ENCODE measurements around the gene BPIFB4. TPM values are rescaled to one million over a fixed set of nuclear protein-coding genes. Genes with fewer than 3 reads are reported as not detected.

Gene BPIFB4
- total and polyA plus RNA-seq, 2 donors: 0.05 to 0.64 TPM

DNA sequence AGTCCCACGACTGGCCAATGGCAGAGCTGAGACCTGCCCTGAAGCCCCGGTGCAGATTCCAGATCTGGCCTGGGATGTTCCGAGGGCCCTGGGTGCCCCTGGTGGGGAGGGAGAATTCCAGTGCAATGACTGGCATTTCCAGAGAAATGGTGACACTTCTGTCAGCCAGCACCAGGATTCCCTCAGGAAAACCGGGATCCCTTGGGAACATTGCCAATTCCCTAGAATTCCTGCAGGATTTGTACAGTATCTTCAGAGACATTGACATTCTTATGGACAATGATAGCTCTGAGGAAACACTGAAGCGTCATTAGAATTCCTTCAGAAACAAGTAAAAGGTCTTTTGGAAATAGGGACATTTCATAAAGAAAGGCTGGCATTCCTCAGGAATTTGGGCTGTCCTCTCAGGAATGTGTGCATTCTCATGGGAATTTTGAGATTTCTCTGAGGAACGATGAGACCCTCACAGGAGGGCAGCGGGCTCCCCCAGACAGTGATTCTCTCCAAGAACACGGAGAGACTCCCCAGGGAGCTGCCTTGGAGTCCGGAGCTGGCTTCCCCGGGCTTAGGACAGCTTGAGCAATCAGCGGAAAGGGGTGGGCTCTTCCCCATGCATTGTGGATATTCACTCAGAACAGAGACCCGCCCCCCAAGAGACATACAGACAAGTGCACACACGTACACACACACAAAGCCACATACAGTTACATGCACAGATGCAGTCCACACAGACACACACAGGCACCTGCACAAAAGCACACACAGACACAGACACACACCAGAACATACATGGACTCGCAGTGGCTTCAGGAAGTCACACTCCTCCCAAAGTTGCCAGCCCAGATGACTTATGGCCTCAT, 53.3 kb downstream of the BPIFB4 start:
- Histone ChIP-seq H3K4me3 (ENCODE audit: low read length in 2 of 2) (no peak overlapping the region), H3K4me1 (ENCODE audit: control insufficient read depth in 2 of 2, insufficient read depth in 2 of 2, low read length in 2 of 2) (no peaks in the 10 kb centered on the region), H3K27me3 (ENCODE audit: control insufficient read depth in 2 of 2, insufficient read depth in 1 of 2, low read length in 1 of 2) (peaks cover 0 to 8% of the 10 kb centered on the region in 2 donors), H3K9me3 (ENCODE audit: control insufficient read depth in 2 of 2, insufficient read depth in 1 of 2, low read length in 1 of 2) (no peaks in the 10 kb centered on the region), H3K36me3 (ENCODE audit: control insufficient read depth in 2 of 2, insufficient read depth in 2 of 2, low read length in 1 of 2) (no peaks in the 10 kb centered on the region), H3K27ac (ENCODE audit: low read depth in 1 of 2, low read length in 1 of 2) (no peak overlapping the region)
- WGBS: 58% methylated on average over 14 of the region's 14 CpGs
- DNase-seq (ENCODE audit: low read depth in 6 of 9, low spot score in 9 of 9): no peak

DNA sequence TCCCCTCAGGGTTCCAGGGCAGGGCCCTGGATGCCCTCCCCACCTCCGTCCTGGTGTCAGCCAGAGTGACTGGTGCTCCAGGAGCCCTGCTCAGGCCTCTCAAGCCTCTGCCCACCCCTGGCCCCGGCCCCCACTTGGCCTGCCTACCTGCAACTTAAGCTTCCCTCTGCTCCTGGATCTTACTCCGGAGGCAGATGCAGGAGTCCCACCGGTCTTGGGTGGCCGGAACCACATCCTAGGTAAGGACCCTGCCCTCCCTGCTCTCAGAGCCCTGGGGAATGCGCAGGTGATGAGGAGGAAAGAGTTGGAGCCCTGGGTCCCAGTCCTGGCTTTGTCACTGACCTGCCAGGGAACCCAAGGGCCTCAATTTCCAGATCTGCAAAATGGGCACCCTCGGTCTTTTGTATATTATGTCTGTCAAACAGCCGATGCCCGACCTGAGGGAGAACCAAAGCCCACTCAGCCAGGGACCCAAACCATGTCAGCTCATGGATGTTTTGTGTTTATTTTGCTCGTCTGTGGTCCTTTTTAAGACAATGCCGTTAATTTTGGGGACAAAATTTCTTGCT, 54.0 kb downstream of the BPIFB4 start:
- no peak overlapping the region for H3K27ac ChIP-seq (ENCODE audit: low read depth in 1 of 2, low read length in 1 of 2)
- no peak for DNase-seq (ENCODE audit: low read depth in 6 of 9, low spot score in 9 of 9)
- H3K9me3 ChIP-seq (ENCODE audit: control insufficient read depth in 2 of 2, insufficient read depth in 1 of 2, low read length in 1 of 2): no peaks in the 10 kb centered on the region
- no peak overlapping the region for H3K4me3 ChIP-seq (ENCODE audit: low read length in 2 of 2)
- H3K36me3 ChIP-seq (ENCODE audit: control insufficient read depth in 2 of 2, insufficient read depth in 2 of 2, low read length in 1 of 2): no peaks in the 10 kb centered on the region
- no peaks in the 10 kb centered on the region for H3K4me1 ChIP-seq (ENCODE audit: control insufficient read depth in 2 of 2, insufficient read depth in 2 of 2, low read length in 2 of 2)
- H3K27me3 ChIP-seq (ENCODE audit: control insufficient read depth in 2 of 2, insufficient read depth in 1 of 2, low read length in 1 of 2): peaks cover 0 to 8% of the 10 kb centered on the region in 2 donors
- 86% methylated on average over 11 of the region's 11 CpGs for WGBS

DNA sequence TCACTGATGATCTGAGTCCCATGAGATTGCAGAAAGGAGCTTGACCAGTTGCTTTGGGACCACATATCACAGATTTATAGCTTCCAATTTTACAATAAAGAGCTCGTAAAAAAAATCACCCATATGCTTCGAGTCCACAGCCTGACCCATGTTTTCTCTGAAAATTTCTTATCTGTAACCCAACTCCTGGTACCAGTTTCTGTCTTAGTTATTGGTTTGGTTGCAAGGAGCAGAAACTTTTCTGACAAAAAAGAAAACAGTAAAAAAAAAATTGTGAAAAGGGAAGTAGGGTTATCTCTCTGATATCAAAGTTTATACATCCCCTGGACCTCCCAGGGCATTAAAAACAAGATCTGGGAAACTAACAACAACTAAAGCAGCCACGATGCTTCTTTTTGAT, 57.8 kb downstream of the BPIFB4 start:
- no peak for DNase-seq (ENCODE audit: low read depth in 6 of 9, low spot score in 9 of 9)
- Histone ChIP-seq H3K9me3 (ENCODE audit: control insufficient read depth in 2 of 2, insufficient read depth in 1 of 2, low read length in 1 of 2) (peaks cover 0 to 3% of the 10 kb centered on the region in 2 donors), H3K27ac (ENCODE audit: low read depth in 1 of 2, low read length in 1 of 2) (no peak overlapping the region), H3K27me3 (ENCODE audit: control insufficient read depth in 2 of 2, insufficient read depth in 1 of 2, low read length in 1 of 2) (peaks cover 0 to 2% of the 10 kb centered on the region in 2 donors), H3K4me1 (ENCODE audit: control insufficient read depth in 2 of 2, insufficient read depth in 2 of 2, low read length in 2 of 2) (no peaks in the 10 kb centered on the region), H3K36me3 (ENCODE audit: control insufficient read depth in 2 of 2, insufficient read depth in 2 of 2, low read length in 1 of 2) (no peaks in the 10 kb centered on the region), H3K4me3 (ENCODE audit: low read length in 2 of 2) (no peak overlapping the region)
- WGBS: 92% methylated on average over 3 of the region's 3 CpGs

DNA sequence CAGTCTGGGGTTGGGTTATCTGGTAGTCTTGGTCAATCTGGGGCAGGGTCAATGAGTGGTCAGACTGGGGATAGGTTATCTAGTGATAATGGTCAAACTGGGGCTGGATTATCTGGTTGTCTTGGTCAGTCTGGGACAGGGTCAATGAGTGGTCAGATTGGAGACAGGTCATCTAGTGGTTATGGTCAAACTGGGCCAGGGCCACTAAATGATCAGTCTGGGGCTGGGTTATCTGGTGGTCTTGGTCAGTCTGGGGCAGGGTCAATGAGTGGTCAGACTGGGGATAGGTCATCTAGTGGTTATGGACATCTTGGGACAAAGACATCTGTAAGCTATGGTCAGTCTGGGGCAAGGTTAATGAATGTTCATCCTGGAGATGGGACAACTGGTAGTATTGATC, 60.0 kb downstream of the BPIFB4 start:
- Histone ChIP-seq H3K27me3 (ENCODE audit: control insufficient read depth in 2 of 2, insufficient read depth in 1 of 2, low read length in 1 of 2) (no peaks in the 10 kb centered on the region), H3K4me1 (ENCODE audit: control insufficient read depth in 2 of 2, insufficient read depth in 2 of 2, low read length in 2 of 2) (no peaks in the 10 kb centered on the region), H3K4me3 (ENCODE audit: low read length in 2 of 2) (no peak overlapping the region), H3K36me3 (ENCODE audit: control insufficient read depth in 2 of 2, insufficient read depth in 2 of 2, low read length in 1 of 2) (no peaks in the 10 kb centered on the region), H3K27ac (ENCODE audit: low read depth in 1 of 2, low read length in 1 of 2) (no peak overlapping the region), H3K9me3 (ENCODE audit: control insufficient read depth in 2 of 2, insufficient read depth in 1 of 2, low read length in 1 of 2) (peaks cover 0 to 3% of the 10 kb centered on the region in 2 donors)
- DNase-seq (ENCODE audit: low read depth in 6 of 9, low spot score in 9 of 9): no peak

DNA sequence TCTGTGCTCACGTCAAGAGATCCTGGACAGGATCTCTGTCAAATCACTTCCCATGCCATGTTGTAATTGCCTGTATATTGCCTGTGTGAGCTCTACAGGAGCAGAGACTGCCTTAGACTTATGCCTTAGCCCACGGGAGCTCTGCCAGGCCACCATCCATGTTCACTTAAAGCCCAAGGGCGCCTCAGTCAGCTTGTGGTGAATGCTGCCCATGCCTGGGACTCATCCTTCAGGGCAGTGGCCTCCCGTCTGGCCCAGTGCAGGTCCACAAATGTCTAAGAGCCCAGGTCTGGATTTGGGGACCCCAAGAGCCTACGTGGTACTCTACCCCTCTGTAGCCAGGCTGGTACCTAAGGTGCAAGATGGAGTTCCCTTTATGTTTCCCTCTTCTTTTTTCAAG, 66.1 kb downstream of the BPIFB4 start:
- no peaks in the 10 kb centered on the region for H3K9me3 ChIP-seq (ENCODE audit: control insufficient read depth in 2 of 2, insufficient read depth in 1 of 2, low read length in 1 of 2)
- DNase-seq (ENCODE audit: low read depth in 6 of 9, low spot score in 9 of 9): no peak
- no peak overlapping the region for H3K27ac ChIP-seq (ENCODE audit: low read depth in 1 of 2, low read length in 1 of 2)
- H3K4me3 ChIP-seq (ENCODE audit: low read length in 2 of 2): no peak overlapping the region
- H3K36me3 ChIP-seq (ENCODE audit: control insufficient read depth in 2 of 2, insufficient read depth in 2 of 2, low read length in 1 of 2): no peaks in the 10 kb centered on the region
- peaks cover 0 to 4% of the 10 kb centered on the region in 2 donors for H3K27me3 ChIP-seq (ENCODE audit: control insufficient read depth in 2 of 2, insufficient read depth in 1 of 2, low read length in 1 of 2)
- WGBS: 88% methylated on average over 5 of the region's 5 CpGs
- no peaks in the 10 kb centered on the region for H3K4me1 ChIP-seq (ENCODE audit: control insufficient read depth in 2 of 2, insufficient read depth in 2 of 2, low read length in 2 of 2)

DNA sequence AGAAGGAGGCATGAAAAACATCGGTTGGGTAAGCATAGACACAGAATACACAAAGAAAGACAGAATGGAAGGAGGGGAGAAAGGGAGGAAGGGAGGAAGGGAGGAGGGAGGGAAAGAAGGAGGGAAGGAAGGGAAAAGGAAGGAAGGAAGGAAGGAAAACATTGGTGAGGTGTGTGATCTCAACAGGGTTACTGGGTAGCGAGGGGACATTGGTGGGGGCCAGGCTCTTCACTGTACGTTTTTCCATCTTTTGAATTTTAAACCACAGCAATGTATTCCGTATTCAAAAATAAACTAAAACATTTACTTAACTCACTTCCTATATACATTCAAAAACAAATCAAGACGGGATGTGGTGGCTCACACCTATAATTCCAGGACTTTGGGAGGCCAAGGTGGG, 67.9 kb downstream of the BPIFB4 start:
- Histone ChIP-seq H3K27me3 (ENCODE audit: control insufficient read depth in 2 of 2, insufficient read depth in 1 of 2, low read length in 1 of 2) (peaks cover 2 to 4% of the 10 kb centered on the region in 2 donors), H3K36me3 (ENCODE audit: control insufficient read depth in 2 of 2, insufficient read depth in 2 of 2, low read length in 1 of 2) (no peaks in the 10 kb centered on the region), H3K9me3 (ENCODE audit: control insufficient read depth in 2 of 2, insufficient read depth in 1 of 2, low read length in 1 of 2) (no peaks in the 10 kb centered on the region), H3K27ac (ENCODE audit: low read depth in 1 of 2, low read length in 1 of 2) (no peak overlapping the region), H3K4me3 (ENCODE audit: low read length in 2 of 2) (no peak overlapping the region), H3K4me1 (ENCODE audit: control insufficient read depth in 2 of 2, insufficient read depth in 2 of 2, low read length in 2 of 2) (no peaks in the 10 kb centered on the region)
- no peak for DNase-seq (ENCODE audit: low read depth in 6 of 9, low spot score in 9 of 9)
- 93% methylated on average over 5 of the region's 5 CpGs for WGBS

DNA sequence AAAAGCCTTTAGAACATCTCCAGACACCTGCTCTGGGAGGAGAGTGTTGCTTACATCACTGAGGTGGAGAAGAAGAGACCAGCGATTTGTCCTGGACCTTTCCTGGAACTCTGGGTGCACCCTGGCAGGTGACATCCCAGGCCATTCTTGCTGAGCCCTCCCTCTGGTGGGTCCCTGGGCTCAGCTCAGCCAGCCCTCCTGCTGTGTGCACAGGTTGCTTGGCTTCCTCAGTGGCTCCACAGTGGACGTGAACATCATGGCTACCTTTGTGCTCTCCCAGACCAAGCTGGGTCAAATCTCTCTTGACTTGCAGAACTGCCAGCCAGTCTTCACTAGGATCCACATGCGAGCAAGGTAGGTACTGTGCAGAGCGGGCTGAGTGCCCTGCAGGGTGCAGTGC, 68.6 kb downstream of the BPIFB4 start:
- Histone ChIP-seq H3K27ac (ENCODE audit: low read depth in 1 of 2, low read length in 1 of 2) (no peak overlapping the region), H3K27me3 (ENCODE audit: control insufficient read depth in 2 of 2, insufficient read depth in 1 of 2, low read length in 1 of 2) (peaks cover 2 to 4% of the 10 kb centered on the region in 2 donors), H3K4me3 (ENCODE audit: low read length in 2 of 2) (no peak overlapping the region), H3K4me1 (ENCODE audit: control insufficient read depth in 2 of 2, insufficient read depth in 2 of 2, low read length in 2 of 2) (no peaks in the 10 kb centered on the region), H3K36me3 (ENCODE audit: control insufficient read depth in 2 of 2, insufficient read depth in 2 of 2, low read length in 1 of 2) (no peaks in the 10 kb centered on the region), H3K9me3 (ENCODE audit: control insufficient read depth in 2 of 2, insufficient read depth in 1 of 2, low read length in 1 of 2) (no peaks in the 10 kb centered on the region)
- WGBS: 95% methylated on average over 4 of the region's 4 CpGs
- no peak for DNase-seq (ENCODE audit: low read depth in 6 of 9, low spot score in 9 of 9)

DNA sequence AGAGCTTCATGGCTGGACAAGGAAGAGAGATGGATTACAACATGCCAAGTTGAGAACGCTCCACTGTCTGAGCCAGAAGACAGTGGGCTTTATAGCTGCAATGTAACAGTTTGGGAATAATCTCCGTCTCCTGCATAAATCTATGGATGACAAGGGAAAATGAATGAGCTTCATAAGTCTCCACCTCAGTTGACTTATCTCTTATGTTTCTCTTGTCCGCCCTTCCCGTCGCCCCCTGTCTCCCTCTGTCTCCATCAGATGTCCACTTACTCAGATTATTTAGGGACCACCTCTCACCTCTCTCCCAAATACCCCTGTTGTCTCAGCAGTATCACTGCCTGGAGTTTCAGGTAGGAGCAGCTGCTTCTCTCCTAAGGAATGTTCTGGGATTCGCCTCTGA, 74.8 kb downstream of the BPIFB4 start:
- Histone ChIP-seq H3K27ac (ENCODE audit: low read depth in 1 of 2, low read length in 1 of 2) (no peak overlapping the region), H3K9me3 (ENCODE audit: control insufficient read depth in 2 of 2, insufficient read depth in 1 of 2, low read length in 1 of 2) (no peaks in the 10 kb centered on the region), H3K4me1 (ENCODE audit: control insufficient read depth in 2 of 2, insufficient read depth in 2 of 2, low read length in 2 of 2) (no peaks in the 10 kb centered on the region), H3K36me3 (ENCODE audit: control insufficient read depth in 2 of 2, insufficient read depth in 2 of 2, low read length in 1 of 2) (no peaks in the 10 kb centered on the region), H3K4me3 (ENCODE audit: low read length in 2 of 2) (no peak overlapping the region), H3K27me3 (ENCODE audit: control insufficient read depth in 2 of 2, insufficient read depth in 1 of 2, low read length in 1 of 2) (peaks cover 0 to 2% of the 10 kb centered on the region in 2 donors)
- WGBS: 95% methylated on average over 6 of the region's 6 CpGs
- DNase-seq (ENCODE audit: low read depth in 6 of 9, low spot score in 9 of 9): no peak

DNA sequence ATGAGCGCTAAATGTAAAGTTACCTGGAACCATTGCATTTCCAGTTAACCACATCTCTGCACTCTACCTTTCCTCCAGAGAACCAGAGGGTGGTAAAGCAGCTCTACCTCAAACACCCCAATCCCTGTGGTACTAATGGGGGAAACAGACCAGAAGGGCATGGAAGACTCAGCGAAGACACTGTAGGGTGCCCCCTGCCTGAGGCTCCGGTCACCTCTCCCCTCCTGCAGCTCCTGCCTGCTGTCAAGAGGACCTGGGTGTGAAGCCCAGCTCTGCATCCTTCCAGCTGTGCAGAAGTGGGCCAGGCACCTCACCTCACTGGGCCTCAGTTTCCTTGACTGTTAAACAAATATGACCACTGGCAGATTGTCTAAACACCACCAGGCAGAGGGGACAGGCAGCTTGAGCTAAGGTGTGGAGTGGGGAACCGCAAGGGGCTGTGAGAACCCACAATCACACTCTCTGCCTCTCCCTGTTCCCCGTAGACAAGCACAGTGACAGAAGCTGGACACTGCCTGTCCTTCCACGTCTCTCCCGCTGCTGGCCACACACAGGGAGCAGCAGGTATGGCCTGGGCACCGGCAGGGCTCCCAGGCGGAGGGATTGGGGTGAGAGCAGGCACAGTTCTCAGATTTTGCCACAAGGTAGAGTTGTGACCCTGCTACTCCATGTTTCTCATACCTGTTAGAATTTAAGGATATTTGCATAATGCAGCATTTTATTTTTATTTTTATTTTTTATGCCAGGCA, 79.4 kb downstream of the BPIFB4 start:
- DNase-seq (ENCODE audit: low read depth in 6 of 9, low spot score in 9 of 9): no peak
- no peaks in the 10 kb centered on the region for H3K36me3 ChIP-seq (ENCODE audit: control insufficient read depth in 2 of 2, insufficient read depth in 2 of 2, low read length in 1 of 2)
- no peaks in the 10 kb centered on the region for H3K27me3 ChIP-seq (ENCODE audit: control insufficient read depth in 2 of 2, insufficient read depth in 1 of 2, low read length in 1 of 2)
- no peaks in the 10 kb centered on the region for H3K4me1 ChIP-seq (ENCODE audit: control insufficient read depth in 2 of 2, insufficient read depth in 2 of 2, low read length in 2 of 2)
- no peak overlapping the region for H3K27ac ChIP-seq (ENCODE audit: low read depth in 1 of 2, low read length in 1 of 2)
- 81% methylated on average over 9 of the region's 9 CpGs for WGBS
- H3K4me3 ChIP-seq (ENCODE audit: low read length in 2 of 2): no peak overlapping the region
- no peaks in the 10 kb centered on the region for H3K9me3 ChIP-seq (ENCODE audit: control insufficient read depth in 2 of 2, insufficient read depth in 1 of 2, low read length in 1 of 2)
